ENCODE data around the gene SPRED2. TPM values are rescaled to one million over a fixed set of nuclear protein-coding genes. Genes with fewer than 3 reads are reported as not detected.

SPRED2 gene
- polyA plus RNA-seq, 6 donors from 2014 or later: 0.16 to 2.4 (median 1.5) TPM; not detected in 1

DNA sequence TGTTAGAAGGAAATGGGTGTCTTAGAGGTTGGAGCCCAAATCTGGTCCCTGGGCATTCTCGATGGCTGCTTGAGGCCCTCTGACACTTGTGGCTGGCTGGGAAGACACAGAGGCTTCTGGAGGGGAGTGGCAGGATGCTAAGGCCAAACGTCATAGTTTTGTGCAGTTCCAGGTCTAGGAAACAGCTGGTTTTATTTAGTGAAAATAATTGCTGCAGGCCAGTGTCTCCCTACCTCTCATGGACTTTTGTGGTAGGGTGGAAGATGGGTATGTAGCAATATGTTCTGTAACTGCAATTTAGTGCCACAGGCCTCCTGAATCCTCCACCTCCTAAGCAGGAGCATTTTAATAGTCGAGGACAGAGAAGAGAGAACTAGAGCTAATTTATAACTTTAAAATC, 32.2 kb upstream of the SPRED2 start:
- Mint-ChIP-seq H3K27me3 (peaks cover 14 to 33% (median 30%) of the 10 kb centered on the region in 3 donors), H3K36me3 (no peaks in the 10 kb centered on the region), H3K9me3 (peaks cover 0 to 7% (median 2%) of the 10 kb centered on the region in 7 donors), H3K27ac (no peak overlapping the region), H3K4me3 (no peak overlapping the region), H3K4me1 (no peaks in the 10 kb centered on the region)
- DNase-seq (no peak), ATAC-seq (ENCODE audit: low read depth in 2 of 2) (no peak)

DNA sequence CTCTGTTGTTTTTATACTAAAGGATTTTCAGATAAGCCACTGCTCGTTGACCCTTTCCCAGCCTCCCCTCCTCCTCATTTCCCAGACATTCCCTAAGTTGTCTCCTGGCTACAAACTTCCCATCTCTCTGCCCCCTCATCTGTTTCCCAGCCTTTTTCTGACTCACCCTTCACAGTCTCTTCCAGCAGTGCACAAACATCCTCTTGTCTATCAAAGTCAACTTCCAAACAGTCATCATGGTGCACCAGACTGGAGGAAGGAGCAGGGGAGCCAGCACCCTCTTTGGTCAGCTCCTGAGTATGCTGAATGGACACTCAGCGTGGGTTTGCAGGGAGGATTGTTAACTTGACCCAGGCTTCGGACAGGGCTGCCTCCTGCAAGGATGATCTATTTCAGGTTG, 26.6 kb upstream of the SPRED2 start:
- no peaks in the 10 kb centered on the region for H3K4me1 Mint-ChIP-seq
- peaks cover 0 to 7% (median 2%) of the 10 kb centered on the region in 7 donors for H3K9me3 Mint-ChIP-seq
- peaks cover 41 to 60% (median 56%) of the 10 kb centered on the region in 3 donors for H3K27me3 Mint-ChIP-seq
- no peak overlapping the region for H3K4me3 Mint-ChIP-seq
- H3K27ac Mint-ChIP-seq: no peak overlapping the region
- ATAC-seq (ENCODE audit: low read depth in 2 of 2) (no peak), DNase-seq (no peak)
- H3K36me3 Mint-ChIP-seq: no peaks in the 10 kb centered on the region

DNA sequence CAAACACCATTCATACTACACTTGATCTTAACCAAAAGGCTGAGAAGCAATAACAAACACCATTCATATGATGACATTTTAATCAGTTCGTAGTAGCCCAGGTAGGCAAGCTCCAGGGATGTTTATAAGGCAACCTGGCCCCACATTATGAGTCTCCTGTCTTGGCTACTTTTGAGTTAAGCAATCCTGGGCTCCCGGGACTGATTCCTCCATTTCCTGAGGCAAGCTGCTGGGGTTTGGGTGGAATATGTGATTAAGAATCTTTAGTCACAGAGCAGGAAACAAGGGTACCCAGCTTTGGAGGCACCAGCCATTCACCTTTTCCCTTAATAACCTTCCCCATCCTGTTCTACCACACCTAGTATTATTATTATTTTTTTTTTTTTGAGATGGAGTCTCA, 24.5 kb upstream of the SPRED2 start:
- Mint-ChIP-seq H3K4me1 (no peaks in the 10 kb centered on the region), H3K36me3 (no peaks in the 10 kb centered on the region), H3K27me3 (peaks cover 45 to 58% (median 54%) of the 10 kb centered on the region in 3 donors), H3K4me3 (no peak overlapping the region), H3K9me3 (no peaks in the 10 kb centered on the region), H3K27ac (no peak overlapping the region)
- ATAC-seq (ENCODE audit: low read depth in 2 of 2) (no peak), DNase-seq (no peak)

- ATAC-seq (ENCODE audit: low read depth in 2 of 2) (no peak), DNase-seq (no peak)
- Mint-ChIP-seq H3K27ac (peak overlapping the region in 1 of 6 donors; percentile 17), H3K4me3 (no peak overlapping the region), H3K36me3 (no peaks in the 10 kb centered on the region), H3K4me1 (no peaks in the 10 kb centered on the region), H3K27me3 (peaks cover 44 to 58% (median 54%) of the 10 kb centered on the region in 3 donors), H3K9me3 (no peaks in the 10 kb centered on the region)
Observed at GRCh38 chr2:65456064-65456463, 23.7 kb upstream of the SPRED2 start.

DNA sequence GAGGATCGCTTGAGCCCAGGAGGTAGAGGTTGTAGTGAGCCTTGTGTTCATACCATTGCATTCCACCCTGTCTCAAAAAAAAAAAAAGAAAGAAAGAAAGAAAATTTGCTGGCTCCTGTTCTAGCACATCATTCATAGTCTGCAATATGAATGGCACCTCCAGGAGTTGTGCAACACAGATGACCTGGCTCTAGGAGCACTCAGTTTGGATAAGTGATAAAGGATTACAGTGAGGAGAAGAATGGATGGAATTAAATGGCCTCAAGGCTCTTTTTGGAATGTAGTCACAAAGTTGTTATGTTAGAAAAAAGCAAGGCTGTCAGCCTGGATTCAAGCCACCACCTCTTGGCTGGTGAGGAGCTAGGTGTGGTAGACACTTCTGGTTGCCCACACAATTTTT, 21.5 kb upstream of the SPRED2 start:
- Mint-ChIP-seq H3K9me3 (peaks cover 0 to 2% (median 0%) of the 10 kb centered on the region in 7 donors), H3K36me3 (no peaks in the 10 kb centered on the region), H3K4me3 (no peak overlapping the region), H3K27me3 (peaks cover 35 to 51% (median 46%) of the 10 kb centered on the region in 3 donors), H3K4me1 (no peaks in the 10 kb centered on the region), H3K27ac (no peak overlapping the region)
- DNase-seq (no peak), ATAC-seq (ENCODE audit: low read depth in 2 of 2) (no peak)

GRCh38 chr2:65452150-65452895, 19.9 kb upstream of the SPRED2 start:
- Mint-ChIP-seq H3K4me1 (no peaks in the 10 kb centered on the region), H3K27ac (peak overlapping the region in 1 of 6 donors; percentile 55), H3K36me3 (no peaks in the 10 kb centered on the region), H3K9me3 (peaks cover 0 to 2% (median 0%) of the 10 kb centered on the region in 7 donors), H3K27me3 (peaks cover 27 to 49% (median 38%) of the 10 kb centered on the region in 3 donors), H3K4me3 (no peak overlapping the region)
- DNase-seq (no peak), ATAC-seq (ENCODE audit: low read depth in 2 of 2) (no peak)

DNA sequence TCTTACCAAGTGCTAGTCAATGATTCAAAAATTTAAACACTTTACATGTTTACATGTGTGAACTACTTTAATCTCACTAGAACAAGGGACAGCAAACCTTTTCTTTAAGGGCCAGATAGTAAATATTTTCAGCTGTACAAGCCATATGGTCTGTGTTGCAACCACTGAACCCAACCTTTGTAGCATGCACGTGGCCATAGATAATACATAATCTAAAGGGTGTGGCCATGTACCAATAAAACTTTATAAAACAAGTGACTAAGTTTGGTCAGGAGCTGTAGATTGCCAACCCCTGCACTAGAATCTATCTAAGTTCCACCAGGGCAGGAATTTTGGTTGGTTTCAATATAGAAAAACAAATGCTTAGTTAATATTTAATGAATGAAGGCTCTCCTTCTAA, 18.4 kb upstream of the SPRED2 start:
- Mint-ChIP-seq H3K9me3 (peaks cover 0 to 2% (median 0%) of the 10 kb centered on the region in 7 donors), H3K27ac (no peak overlapping the region), H3K4me3 (no peak overlapping the region), H3K4me1 (no peaks in the 10 kb centered on the region), H3K27me3 (peaks cover 23 to 53% (median 39%) of the 10 kb centered on the region in 3 donors), H3K36me3 (no peaks in the 10 kb centered on the region)
- no peak for ATAC-seq (ENCODE audit: low read depth in 2 of 2)
- no peak for DNase-seq

GRCh38 chr2:65450393-65450792, 18.0 kb upstream of the SPRED2 start:
- H3K36me3 Mint-ChIP-seq: no peaks in the 10 kb centered on the region
- no peak overlapping the region for H3K27ac Mint-ChIP-seq
- no peaks in the 10 kb centered on the region for H3K4me1 Mint-ChIP-seq
- no peak for DNase-seq
- H3K27me3 Mint-ChIP-seq: peaks cover 19 to 51% (median 35%) of the 10 kb centered on the region in 3 donors
- no peak overlapping the region for H3K4me3 Mint-ChIP-seq
- no peak for ATAC-seq (ENCODE audit: low read depth in 2 of 2)
- H3K9me3 Mint-ChIP-seq: peaks cover 0 to 2% (median 0%) of the 10 kb centered on the region in 7 donors

DNA sequence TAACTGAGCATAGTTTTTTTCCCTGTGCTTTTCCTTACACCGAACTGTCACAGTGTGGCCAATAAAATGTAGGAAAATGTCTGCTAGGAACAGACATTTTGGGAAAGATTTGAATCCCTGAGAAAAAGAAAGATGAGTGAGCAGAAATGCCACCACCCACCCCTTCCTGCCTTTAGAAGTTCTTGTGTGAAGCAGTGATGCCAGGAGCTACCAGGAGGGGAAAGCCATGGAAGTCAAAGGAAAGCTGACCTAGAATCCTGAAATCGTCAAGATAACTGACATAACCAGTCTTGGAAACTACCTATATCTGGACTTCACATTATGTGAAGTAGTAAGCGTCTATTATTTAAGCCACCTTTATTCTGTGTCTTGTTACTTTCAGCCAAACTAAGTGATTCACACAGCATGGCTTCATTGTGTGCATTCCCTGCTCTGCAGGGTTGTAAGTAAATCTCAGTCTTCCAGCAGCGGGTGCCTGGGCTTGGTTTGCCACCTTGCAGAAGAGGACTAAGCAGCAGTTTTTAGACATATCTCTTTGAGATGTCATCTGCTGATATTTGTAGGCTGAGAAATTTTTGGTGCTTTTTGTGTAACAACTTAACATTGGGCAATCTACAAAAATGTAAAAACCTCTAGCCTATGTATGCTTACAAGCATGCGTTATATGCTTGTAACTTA, 11.2 kb upstream of the SPRED2 start:
- Mint-ChIP-seq H3K9me3 (no peaks in the 10 kb centered on the region), H3K27ac (no peak overlapping the region), H3K4me3 (no peak overlapping the region), H3K4me1 (no peaks in the 10 kb centered on the region), H3K27me3 (peaks cover 14 to 33% (median 29%) of the 10 kb centered on the region in 3 donors), H3K36me3 (no peaks in the 10 kb centered on the region)
- ATAC-seq (ENCODE audit: low read depth in 2 of 2) (no peak), DNase-seq (no peak)

DNA sequence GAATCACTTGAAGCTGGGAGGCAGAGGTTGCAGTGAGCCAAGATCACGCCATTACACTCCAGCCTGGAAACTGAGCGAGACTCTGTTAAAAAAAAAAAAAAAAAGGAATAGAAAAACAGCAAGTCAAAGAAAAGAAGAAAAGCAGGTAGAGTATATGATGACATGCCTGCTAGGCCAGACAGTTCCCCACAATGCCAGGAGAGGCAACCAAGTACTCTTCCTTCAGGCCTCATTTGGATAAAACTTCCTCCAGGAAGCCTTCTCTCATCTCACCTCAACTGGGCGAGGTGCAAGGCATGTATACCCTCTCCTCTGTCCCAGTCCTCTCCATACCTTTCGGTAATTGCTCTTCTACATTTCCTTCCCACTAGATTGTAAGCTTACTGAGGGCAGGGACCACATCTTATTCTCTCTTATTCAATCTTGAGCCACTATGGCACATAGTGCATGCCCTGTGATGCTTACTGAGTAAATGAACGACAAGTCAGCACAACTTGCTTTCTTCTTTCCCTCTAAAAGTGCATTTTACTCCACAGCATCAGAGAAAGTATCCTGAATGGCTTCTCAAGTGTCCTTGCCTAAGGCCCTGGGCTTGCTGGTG, 10.1 kb upstream of the SPRED2 start:
- Mint-ChIP-seq H3K36me3 (no peaks in the 10 kb centered on the region), H3K4me1 (no peaks in the 10 kb centered on the region), H3K9me3 (no peaks in the 10 kb centered on the region), H3K27me3 (peaks cover 17 to 38% (median 36%) of the 10 kb centered on the region in 3 donors), H3K27ac (no peak overlapping the region), H3K4me3 (no peak overlapping the region)
- no peak for ATAC-seq (ENCODE audit: low read depth in 2 of 2)
- no peak for DNase-seq

- peak overlapping the region in 1 of 8 donors; percentile 97 for H3K4me3 Mint-ChIP-seq
- peaks cover 14 to 22% (median 17%) of the 10 kb centered on the region in 3 donors for H3K4me1 Mint-ChIP-seq
- DNase-seq (no peak), ATAC-seq (ENCODE audit: low read depth in 2 of 2) (no peak)
- H3K27me3 Mint-ChIP-seq: peaks cover 37 to 58% (median 55%) of the 10 kb centered on the region in 3 donors
- peaks cover 0 to 1% (median 0%) of the 10 kb centered on the region in 7 donors for H3K9me3 Mint-ChIP-seq
- no peak overlapping the region for H3K27ac Mint-ChIP-seq
- H3K36me3 Mint-ChIP-seq: no peaks in the 10 kb centered on the region
Observed at GRCh38 chr2:65438137-65438899, 5.9 kb upstream of the SPRED2 start.

DNA sequence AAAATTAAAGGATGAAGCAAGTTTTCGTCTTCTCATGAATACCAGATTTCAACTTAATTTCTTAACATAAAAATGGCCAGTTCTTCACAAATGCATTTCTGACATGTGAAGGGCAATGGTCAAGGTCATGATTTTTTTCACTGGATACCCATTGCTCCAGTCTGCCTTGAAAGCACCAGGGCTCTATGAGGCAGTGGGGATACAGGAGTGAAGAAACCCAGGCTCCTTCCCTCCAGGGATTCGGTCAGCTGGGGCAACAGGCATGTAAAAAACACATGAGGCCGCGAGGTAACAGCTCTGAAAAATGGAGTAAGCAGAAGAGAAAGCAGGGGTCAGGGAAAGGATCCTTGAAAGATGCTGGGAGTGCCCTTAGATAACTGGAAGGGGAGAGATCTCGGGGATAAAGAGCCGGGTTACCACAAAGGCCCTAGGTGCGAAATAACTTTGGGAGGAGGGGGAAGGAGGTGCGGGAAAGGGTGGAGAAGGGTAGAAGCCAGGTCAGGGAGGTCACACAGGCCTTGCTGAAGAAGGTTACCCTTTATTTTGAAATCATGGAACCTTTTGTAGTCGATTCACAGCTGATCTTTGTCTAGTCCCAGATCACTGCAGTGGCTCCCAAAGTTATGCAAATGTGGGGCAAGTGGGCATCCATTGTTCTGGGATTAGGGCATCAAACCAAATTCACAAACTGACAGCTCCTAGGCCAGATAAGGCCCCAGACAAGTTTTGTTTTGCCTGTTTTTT, 5.2 kb upstream of the SPRED2 start:
- Mint-ChIP-seq H3K36me3 (no peaks in the 10 kb centered on the region), H3K9me3 (peaks cover 0 to 1% (median 0%) of the 10 kb centered on the region in 7 donors), H3K4me1 (peaks cover 21 to 28% (median 23%) of the 10 kb centered on the region in 3 donors), H3K4me3 (peak overlapping the region in 7 of 8 donors; percentile 95 to 97 (median 95)), H3K27ac (no peak overlapping the region), H3K27me3 (peaks cover 37 to 58% (median 55%) of the 10 kb centered on the region in 3 donors)
- no peak for DNase-seq
- no peak for ATAC-seq (ENCODE audit: low read depth in 2 of 2)
